ENCODE results near the gene WDFY4.

DNA sequence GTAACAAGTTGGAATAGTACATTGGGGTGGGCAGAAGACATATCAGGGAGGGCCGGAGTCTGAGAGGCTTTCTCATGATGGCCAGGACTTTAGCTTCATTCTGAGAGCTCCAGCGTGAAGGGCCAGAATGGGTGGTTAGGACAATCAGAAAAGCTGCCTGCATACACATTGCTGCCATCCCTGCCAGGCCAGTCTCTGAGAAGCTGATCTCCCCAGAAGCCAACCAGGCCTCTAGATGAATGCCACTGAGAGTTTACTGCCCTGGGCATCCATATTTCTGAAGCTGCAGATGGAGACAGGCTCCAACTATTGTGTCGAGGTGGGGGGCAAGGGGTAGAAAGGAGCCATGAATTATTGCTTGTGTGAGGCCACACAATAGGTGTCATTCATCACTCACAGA, 47.8 kb upstream of the WDFY4 start:
- TF ChIP-seq, protein P1, sequence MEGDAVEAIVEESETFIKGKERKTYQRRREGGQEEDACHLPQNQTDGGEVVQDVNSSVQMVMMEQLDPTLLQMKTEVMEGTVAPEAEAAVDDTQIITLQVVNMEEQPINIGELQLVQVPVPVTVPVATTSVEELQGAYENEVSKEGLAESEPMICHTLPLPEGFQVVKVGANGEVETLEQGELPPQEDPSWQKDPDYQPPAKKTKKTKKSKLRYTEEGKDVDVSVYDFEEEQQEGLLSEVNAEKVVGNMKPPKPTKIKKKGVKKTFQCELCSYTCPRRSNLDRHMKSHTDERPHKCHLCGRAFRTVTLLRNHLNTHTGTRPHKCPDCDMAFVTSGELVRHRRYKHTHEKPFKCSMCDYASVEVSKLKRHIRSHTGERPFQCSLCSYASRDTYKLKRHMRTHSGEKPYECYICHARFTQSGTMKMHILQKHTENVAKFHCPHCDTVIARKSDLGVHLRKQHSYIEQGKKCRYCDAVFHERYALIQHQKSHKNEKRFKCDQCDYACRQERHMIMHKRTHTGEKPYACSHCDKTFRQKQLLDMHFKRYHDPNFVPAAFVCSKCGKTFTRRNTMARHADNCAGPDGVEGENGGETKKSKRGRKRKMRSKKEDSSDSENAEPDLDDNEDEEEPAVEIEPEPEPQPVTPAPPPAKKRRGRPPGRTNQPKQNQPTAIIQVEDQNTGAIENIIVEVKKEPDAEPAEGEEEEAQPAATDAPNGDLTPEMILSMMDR (conservative IDR thresholded peaks at IDR 0.05; ENCODE audit: low read depth, low read length), result no peak
- no peak for TF ChIP-seq RCOR1 (IDR thresholded peaks at IDR 0.05; ENCODE audit: insufficient replicate concordance, low read length)
- TF ChIP-seq POLR2A (IDR thresholded peaks at IDR 0.05; ENCODE audit: low read depth, low read length), result no peak
- no peak for TF ChIP-seq RFX5 (IDR thresholded peaks at IDR 0.05; ENCODE audit: low read depth, low read length)
- TF ChIP-seq MAFK (IDR thresholded peaks at IDR 0.05; ENCODE audit: low read depth, low read length), result no peak
- no peak for TF ChIP-seq CEBPB (IDR thresholded peaks at IDR 0.05; ENCODE audit: low read depth, low read length)
- TF ChIP-seq RAD21 (IDR thresholded peaks at IDR 0.05; ENCODE audit: low read length), result no peak
- TF ChIP-seq CHD1 (IDR thresholded peaks at IDR 0.05; ENCODE audit: low read depth, low read length), result no peak
- TF ChIP-seq MAZ (IDR thresholded peaks at IDR 0.05; ENCODE audit: borderline replicate concordance, low read depth, low read length), result no peak
- TF ChIP-seq SMC3 (IDR thresholded peaks at IDR 0.05; ENCODE audit: low read depth, low read length), result no peak
- TF ChIP-seq NFE2L2 (IDR thresholded peaks at IDR 0.05; ENCODE audit: low read depth, low read length), result no peak
- no peak for TF ChIP-seq BHLHE40 (IDR thresholded peaks at IDR 0.05; ENCODE audit: low read depth, low read length)
- TF ChIP-seq FOS (IDR thresholded peaks at IDR 0.05; ENCODE audit: low read depth, low read length), result no peak
- TF ChIP-seq, protein P2, sequence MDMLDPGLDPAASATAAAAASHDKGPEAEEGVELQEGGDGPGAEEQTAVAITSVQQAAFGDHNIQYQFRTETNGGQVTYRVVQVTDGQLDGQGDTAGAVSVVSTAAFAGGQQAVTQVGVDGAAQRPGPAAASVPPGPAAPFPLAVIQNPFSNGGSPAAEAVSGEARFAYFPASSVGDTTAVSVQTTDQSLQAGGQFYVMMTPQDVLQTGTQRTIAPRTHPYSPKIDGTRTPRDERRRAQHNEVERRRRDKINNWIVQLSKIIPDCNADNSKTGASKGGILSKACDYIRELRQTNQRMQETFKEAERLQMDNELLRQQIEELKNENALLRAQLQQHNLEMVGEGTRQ (IDR thresholded peaks at IDR 0.05; ENCODE audit: low read depth, low read length), result no peak

All from IMR-90 (cell line).